EH (cell line): ENCODE data around the gene DMPK.
"Not testable (repeated sequence)": the region's sequence is repeated elsewhere in the genome, so short reads cannot be mapped to it uniquely, and the experiment has no call there.

Experiments used
- DNase-seq: peaks from one replicate; pipeline ENCODE4 v3.0.0-alpha.2; 2015; ENCODE audit warnings: low read depth

The DMPK gene

GRCh38 chr19:45815481-45816216, 33.4 kb upstream of the DMPK start:
- no peak for DNase-seq

GRCh38 chr19:45814851-45815480, 32.7 kb upstream of the DMPK start, which contains the start of gene RSPH6A:
RSPH6A (minus strand) TSS chr19:45815308; CDS start chr19:45815176, 132 bp downstream.
- DNase-seq, result no peak

DNA sequence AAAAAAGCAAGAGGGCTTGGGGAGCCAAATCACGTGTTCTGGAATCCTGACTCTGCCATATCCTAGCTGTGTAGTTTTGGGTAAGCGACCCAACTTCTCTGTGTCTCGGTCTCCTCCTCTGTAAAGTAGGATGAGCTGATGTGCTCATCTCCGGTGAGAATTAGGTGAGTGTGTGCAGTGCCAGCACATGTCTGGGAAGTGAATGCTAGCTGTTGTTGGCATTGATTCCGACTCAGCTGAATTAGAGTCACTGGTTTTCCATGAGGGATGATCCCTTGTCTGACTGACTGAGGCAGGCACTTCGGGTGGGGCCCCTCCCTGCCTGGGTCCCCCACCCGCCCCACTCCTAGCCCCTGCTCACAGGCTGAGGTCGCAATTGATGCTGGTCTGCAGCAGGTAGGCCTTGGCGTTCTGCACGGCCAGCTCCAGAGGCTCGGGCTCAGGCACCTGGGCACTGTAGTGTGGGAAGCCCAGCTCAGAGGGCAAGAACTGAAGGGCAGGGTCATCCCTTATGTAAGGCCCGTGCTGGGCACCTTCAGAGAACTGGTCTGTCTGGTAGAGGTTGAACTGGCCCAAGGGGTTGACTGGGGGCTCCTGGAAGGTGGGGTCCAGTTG, 32.0 kb upstream of the DMPK start:
- DNase-seq, result no peak

DNA sequence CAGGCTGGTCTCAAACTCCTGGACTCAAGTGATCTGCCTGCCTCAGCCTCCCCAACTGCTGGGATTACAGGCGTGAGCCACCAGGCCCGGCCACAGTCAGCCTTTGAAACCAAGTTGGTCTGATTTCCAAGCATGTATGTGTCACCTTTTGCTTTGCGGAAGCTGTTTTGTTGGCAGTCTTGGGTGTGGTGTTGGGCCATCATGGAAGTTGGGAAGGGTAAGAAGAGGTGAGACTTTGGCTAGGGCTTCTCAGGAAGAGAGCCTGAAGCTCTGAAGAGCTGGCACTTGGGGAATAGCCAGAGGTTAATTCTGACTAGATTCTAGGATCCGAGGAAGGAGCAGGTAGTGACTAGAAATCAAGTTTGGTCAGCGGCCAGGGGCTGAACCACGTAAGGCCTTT, 30.0 kb upstream of the DMPK start:
- DNase-seq, result no peak

DNA sequence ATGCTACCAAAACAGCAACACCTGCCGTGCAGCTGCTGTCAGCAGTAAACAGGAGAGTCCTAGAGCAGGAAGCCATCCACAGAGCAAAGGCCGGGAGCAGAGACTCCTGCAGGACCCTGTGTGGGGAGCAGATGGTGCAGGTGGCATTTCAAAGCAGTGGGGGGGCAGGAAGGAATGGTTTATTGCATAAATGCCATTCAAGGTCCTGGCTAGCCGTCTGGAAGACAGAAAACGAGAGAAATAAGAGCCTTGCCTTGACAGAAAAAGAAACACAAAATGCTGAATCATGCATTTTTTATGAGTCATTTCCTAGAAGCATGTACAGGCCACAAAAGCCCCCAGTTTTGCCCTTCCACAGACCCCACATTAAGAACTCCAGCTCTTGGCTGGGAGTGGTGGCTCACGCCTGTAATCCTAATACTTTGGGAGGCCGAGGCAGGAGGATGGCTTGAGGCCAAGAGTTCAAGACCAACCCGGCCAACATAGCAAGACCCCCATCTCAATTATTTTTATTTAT, 27.4 kb upstream of the DMPK start:
- DNase-seq, result peak; percentile 80

GRCh38 chr19:45805719-45806118, 23.4 kb upstream of the DMPK start:
- DNase-seq, result no peak

- DNase-seq, result no peak
Observed at GRCh38 chr19:45804959-45805230, 22.6 kb upstream of the DMPK start.

GRCh38 chr19:45804140-45804958, 22.1 kb upstream of the DMPK start:
- no peak for DNase-seq

- DNase-seq, result no peak
Observed at GRCh38 chr19:45801603-45802175, 19.4 kb upstream of the DMPK start.

- DNase-seq, result peak; percentile 77
Observed at GRCh38 chr19:45800070-45800553, 17.8 kb upstream of the DMPK start.

- not testable (repeated sequence) for DNase-seq
Observed at GRCh38 chr19:45799541-45799940, 17.3 kb upstream of the DMPK start.

DNA sequence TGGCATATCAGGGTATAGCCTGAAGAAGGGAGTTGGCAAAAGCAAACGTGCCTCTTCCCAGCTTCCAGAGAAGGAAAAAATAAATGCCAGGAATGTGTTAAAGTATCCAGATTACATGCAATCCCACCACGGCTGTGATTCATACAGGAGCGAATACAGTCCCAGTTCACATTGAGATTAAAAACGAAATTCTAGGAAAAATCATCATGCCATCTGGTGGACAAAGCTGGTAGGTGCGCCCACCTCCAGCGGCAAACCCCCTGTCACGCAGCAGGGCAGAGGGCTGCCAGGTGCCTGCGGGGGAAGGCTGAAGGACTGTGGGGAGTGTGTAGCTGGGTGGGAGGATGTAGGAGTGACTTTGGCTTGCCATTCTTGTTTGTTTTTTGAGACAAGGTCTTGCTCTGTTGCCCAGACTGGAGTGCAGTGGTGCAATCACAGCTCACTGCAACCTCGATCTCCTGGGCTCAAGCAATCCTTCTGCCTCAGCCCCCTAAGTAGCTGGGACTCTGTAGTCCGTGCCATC, 16.8 kb upstream of the DMPK start:
- DNase-seq, result peak; percentile 93

DNA sequence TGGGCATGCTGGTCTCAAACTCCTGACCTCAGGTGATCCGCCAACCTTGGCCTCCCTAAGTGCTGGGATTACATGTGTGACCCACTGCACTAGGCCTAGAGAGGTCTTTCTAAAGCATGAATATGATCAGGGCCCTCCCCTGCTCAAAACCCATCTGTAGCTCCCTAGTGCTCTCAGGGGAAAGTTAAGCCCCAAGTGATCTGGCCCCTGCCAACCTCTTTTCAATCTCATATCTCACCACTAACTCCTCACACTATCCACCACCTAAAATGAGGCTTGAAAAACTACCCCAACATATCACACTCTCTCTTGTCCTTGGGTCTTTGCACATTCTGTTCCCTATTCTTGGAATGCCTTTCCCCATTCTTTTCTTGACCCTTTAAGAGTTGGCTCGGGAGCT, 12.3 kb upstream of the DMPK start:
- no peak for DNase-seq

GRCh38 chr19:45793876-45794275, 11.6 kb upstream of the DMPK start:
- DNase-seq, result no peak

- no peak for DNase-seq
Observed at GRCh38 chr19:45793178-45793564, 10.9 kb upstream of the DMPK start.

DNA sequence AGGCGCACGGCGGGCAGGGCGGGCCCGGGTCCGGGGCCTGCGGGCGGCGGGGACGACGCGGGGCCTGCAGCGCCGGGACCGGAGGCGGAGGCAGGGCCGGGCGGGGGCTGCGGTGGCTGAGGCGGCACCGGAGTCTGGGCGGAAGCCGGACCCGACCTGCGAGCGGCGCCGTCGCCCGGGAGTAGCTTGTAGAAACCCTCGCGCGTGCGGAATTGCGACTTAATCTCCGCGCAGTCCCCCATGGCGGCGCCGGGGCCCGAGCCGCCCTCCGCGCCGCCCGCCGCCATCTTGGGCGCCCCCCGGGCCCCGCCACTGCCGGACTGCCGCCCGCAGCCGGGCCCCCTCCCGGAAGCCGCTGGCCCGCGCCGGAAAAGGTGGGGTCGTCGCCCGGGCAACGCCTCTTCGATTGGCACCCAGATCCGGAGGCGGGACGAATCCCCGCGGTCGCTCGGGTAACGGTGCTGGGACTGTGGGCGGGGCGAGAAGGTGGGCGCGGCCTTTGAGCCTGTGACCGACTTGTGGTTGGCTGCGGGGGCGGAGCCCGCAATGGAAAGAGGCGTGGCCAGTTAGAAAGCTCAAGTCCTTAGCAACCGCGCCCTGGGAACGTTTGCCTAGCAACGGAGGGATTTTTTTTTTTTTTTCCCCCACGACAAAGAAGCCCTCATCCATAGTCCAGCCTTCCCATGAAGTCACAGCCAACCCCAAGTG, 10.3 kb upstream of the DMPK start, which contains the start of gene DMWD:
Gene DMWD, minus strand, starts transcription at position 376 of the 708 bp plus-strand sequence. Its CDS starts 89 bp downstream, at position 287.
- peak; percentile 99 for DNase-seq

DNA sequence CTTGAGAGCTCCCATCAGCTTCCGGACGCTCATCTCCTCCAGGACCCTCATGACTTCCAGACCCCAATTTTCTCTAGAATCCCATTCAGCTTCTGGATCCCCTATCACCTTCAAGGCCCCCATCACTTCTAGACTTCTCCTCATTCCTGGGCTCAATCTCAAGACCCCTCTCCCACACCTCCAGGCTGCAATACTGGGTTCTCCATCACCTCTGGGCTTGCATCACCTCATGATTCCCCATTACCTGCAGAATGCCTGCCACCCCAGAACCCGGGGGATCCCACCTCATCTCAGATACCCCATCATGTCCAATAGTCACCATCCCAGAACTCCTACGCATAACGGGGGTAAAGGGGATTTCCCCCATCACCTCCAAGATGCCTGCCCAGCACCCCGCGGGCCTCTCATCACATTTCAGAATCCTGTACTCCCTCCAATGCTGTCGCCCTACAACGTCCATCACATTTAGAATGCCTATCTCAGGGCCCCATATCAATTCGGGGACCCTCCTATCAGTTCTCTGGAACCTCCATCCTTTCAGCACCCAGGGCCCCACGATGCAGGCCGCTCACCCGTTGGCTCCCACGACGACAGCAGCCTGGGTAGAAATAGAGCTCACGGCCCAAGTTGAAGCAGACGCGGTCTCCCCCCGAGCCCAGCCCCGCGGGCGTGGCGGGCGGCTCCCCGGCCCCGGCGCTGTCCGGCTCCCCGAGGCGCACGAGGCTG, 9.6 kb upstream of the DMPK start:
- no peak for DNase-seq

DNA sequence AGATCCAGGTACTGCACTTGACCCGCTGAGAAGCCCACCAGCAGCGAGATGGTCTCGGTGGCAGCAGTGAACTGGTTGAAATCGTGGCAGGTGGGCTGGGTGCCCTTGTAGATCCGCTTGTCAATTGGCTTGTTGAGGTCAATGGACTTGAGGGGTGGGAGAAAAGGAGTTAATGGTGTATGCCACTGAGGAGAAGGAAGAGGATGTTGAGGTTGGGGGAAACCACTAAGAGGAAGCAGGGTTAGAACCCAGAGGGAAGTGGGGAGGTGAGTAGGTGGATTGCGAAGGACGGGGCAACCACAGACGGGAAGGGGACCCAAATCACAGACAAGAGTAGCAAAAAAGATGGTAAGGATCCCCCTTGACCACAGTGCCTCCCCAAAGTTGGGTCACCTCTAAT, 8.7 kb upstream of the DMPK start:
- DNase-seq, result no peak

GRCh38 chr19:45789035-45789786, 6.9 kb upstream of the DMPK start:
- no peak for DNase-seq

DNA sequence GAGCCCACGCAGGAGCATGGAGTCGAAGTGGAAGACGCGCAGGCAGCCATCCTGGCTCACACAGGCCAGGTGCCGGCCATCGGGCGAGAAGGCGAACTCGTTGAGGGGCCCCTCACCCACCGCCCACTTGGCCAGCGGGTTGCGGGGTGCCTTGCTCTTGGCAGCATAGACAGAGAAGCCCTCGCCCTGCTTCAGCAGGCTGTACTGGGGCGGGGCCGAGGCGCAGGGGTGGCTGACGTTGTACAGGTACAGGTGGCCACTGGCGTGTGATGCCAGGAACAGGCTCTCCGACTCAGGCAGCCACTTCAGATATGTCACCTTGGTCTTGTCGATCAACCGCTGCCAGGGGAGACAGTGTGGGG, 4.2 kb upstream of the DMPK start:
- DNase-seq, result no peak
